Dendritic cell treated with granulocyte-macrophage colony-stimulating factor and Interleukin-4, amounts not matched to agents 40 ng/mL and 50 ng/mL, for 4 days (primary cell): ENCODE measurements around the gene PCSK6.

ENCODE experiments used
- H3K27ac Mint-ChIP-seq: one replicate; pipeline ENCODE4 v1.8.0; 2022; ENCODE audit warnings: mild to moderate bottlenecking, mixed read lengths
- H3K27me3 Mint-ChIP-seq: one replicate; pipeline ENCODE4 v1.8.0; 2022; ENCODE audit warnings: mild to moderate bottlenecking, mixed read lengths
- H3K36me3 Mint-ChIP-seq: one replicate; pipeline ENCODE4 v1.8.0; 2022; ENCODE audit warnings: low read depth, mixed read lengths
- H3K4me1 Mint-ChIP-seq: one replicate; pipeline ENCODE4 v1.8.0; 2022; ENCODE audit warnings: low read depth, mixed read lengths
- H3K4me3 Mint-ChIP-seq: one replicate; pipeline ENCODE4 v1.8.0; 2022; ENCODE audit warnings: mild to moderate bottlenecking, moderate library complexity, mixed read lengths
- H3K9me3 Mint-ChIP-seq: one replicate; pipeline ENCODE4 v1.8.0; 2022; ENCODE audit warnings: mixed read lengths
- intact Hi-C: fragments of 100-400 bp; cut with micrococcal nuclease; formaldehyde crosslinking; loops from one replicate; pipeline ENCODE4 v1.15.0; 2022

The PCSK6 gene

GRCh38 chr15:101391981-101392640, 97.4 kb downstream of the PCSK6 start:
- H3K4me3 Mint-ChIP-seq = no peak overlapping the region
- H3K36me3 Mint-ChIP-seq = no peaks in the 10 kb centered on the region
- H3K9me3 Mint-ChIP-seq = no peaks in the 10 kb centered on the region
- H3K4me1 Mint-ChIP-seq = no peaks in the 10 kb centered on the region
- intact Hi-C loops = no loop called here
- no peak overlapping the region for H3K27ac Mint-ChIP-seq
- H3K27me3 Mint-ChIP-seq = peaks cover 12% of the 10 kb centered on the region

GRCh38 chr15:101391431-101391830, 98.1 kb downstream of the PCSK6 start:
- Mint-ChIP-seq H3K9me3 (no peaks in the 10 kb centered on the region), H3K27me3 (peaks cover 5% of the 10 kb centered on the region), H3K27ac (no peak overlapping the region), H3K36me3 (no peaks in the 10 kb centered on the region), H3K4me1 (no peaks in the 10 kb centered on the region), H3K4me3 (no peak overlapping the region)
- intact Hi-C loops = no loop called here

GRCh38 chr15:101390462-101390861, 99.0 kb downstream of the PCSK6 start:
- no peaks in the 10 kb centered on the region for H3K36me3 Mint-ChIP-seq
- no peaks in the 10 kb centered on the region for H3K4me1 Mint-ChIP-seq
- intact Hi-C loops = no loop called here
- H3K4me3 Mint-ChIP-seq = no peak overlapping the region
- H3K27me3 Mint-ChIP-seq = peaks cover 2% of the 10 kb centered on the region
- no peak overlapping the region for H3K27ac Mint-ChIP-seq
- H3K9me3 Mint-ChIP-seq = no peaks in the 10 kb centered on the region

GRCh38 chr15:101390060-101390459, 99.4 kb downstream of the PCSK6 start:
- intact Hi-C loops = no loop called here
- no peak overlapping the region for H3K27ac Mint-ChIP-seq
- no peak overlapping the region for H3K4me3 Mint-ChIP-seq
- H3K27me3 Mint-ChIP-seq = peaks cover 2% of the 10 kb centered on the region
- H3K4me1 Mint-ChIP-seq = no peaks in the 10 kb centered on the region
- no peaks in the 10 kb centered on the region for H3K9me3 Mint-ChIP-seq
- H3K36me3 Mint-ChIP-seq = no peaks in the 10 kb centered on the region

- H3K36me3 Mint-ChIP-seq = no peaks in the 10 kb centered on the region
- no peaks in the 10 kb centered on the region for H3K9me3 Mint-ChIP-seq
- H3K4me1 Mint-ChIP-seq = no peaks in the 10 kb centered on the region
- H3K27ac Mint-ChIP-seq = no peak overlapping the region
- peaks cover 2% of the 10 kb centered on the region for H3K27me3 Mint-ChIP-seq
- no peak overlapping the region for H3K4me3 Mint-ChIP-seq
- intact Hi-C loops = no loop called here
Measured at GRCh38 chr15:101389362-101389761, 100.1 kb downstream of the PCSK6 start.

GRCh38 chr15:101388046-101388445, 101.5 kb downstream of the PCSK6 start:
- intact Hi-C loops = no loop called here
- H3K4me3 Mint-ChIP-seq = no peak overlapping the region

GRCh38 chr15:101387574-101387973, 101.9 kb downstream of the PCSK6 start:
- Mint-ChIP-seq H3K27ac (no peak overlapping the region), H3K9me3 (no peaks in the 10 kb centered on the region), H3K36me3 (no peaks in the 10 kb centered on the region)

More at GRCh38 chr15:101388046-101388445, 101.5 kb downstream of the PCSK6 start:
- Mint-ChIP-seq H3K36me3 (no peaks in the 10 kb centered on the region), H3K27ac (no peak overlapping the region), H3K4me1 (no peaks in the 10 kb centered on the region), H3K9me3 (no peaks in the 10 kb centered on the region), H3K27me3 (peaks cover 1% of the 10 kb centered on the region)

GRCh38 chr15:101386967-101387366, 102.5 kb downstream of the PCSK6 start:
- H3K27me3 Mint-ChIP-seq = peaks cover 1% of the 10 kb centered on the region
- peaks cover under 1% of the 10 kb centered on the region for H3K4me1 Mint-ChIP-seq
- intact Hi-C loops = no loop called here
- no peak overlapping the region for H3K4me3 Mint-ChIP-seq
- H3K36me3 Mint-ChIP-seq = no peaks in the 10 kb centered on the region
- no peaks in the 10 kb centered on the region for H3K9me3 Mint-ChIP-seq
- no peak overlapping the region for H3K27ac Mint-ChIP-seq

More at GRCh38 chr15:101387574-101387973, 101.9 kb downstream of the PCSK6 start:
- intact Hi-C loops = no loop called here
- H3K4me1 Mint-ChIP-seq = no peaks in the 10 kb centered on the region
- no peak overlapping the region for H3K4me3 Mint-ChIP-seq
- H3K27me3 Mint-ChIP-seq = peaks cover 1% of the 10 kb centered on the region

- Mint-ChIP-seq H3K36me3 (no peaks in the 10 kb centered on the region), H3K27ac (no peak overlapping the region), H3K27me3 (no peaks in the 10 kb centered on the region), H3K4me3 (no peak overlapping the region), H3K4me1 (peaks cover 8% of the 10 kb centered on the region), H3K9me3 (no peaks in the 10 kb centered on the region)
- intact Hi-C loops = no loop called here
Measured at GRCh38 chr15:101386006-101386405, 103.5 kb downstream of the PCSK6 start.

- H3K4me1 Mint-ChIP-seq = peaks cover 8% of the 10 kb centered on the region
Measured at GRCh38 chr15:101384276-101384675, 105.2 kb downstream of the PCSK6 start.

GRCh38 chr15:101382544-101382943, 107.0 kb downstream of the PCSK6 start:
- peaks cover 8% of the 10 kb centered on the region for H3K4me1 Mint-ChIP-seq
- intact Hi-C loops = no loop called here
- no peak overlapping the region for H3K27ac Mint-ChIP-seq
- no peaks in the 10 kb centered on the region for H3K36me3 Mint-ChIP-seq
- no peaks in the 10 kb centered on the region for H3K27me3 Mint-ChIP-seq
- no peaks in the 10 kb centered on the region for H3K9me3 Mint-ChIP-seq
- no peak overlapping the region for H3K4me3 Mint-ChIP-seq

More at GRCh38 chr15:101384276-101384675, 105.2 kb downstream of the PCSK6 start:
- intact Hi-C loops = no loop called here
- Mint-ChIP-seq H3K27me3 (no peaks in the 10 kb centered on the region), H3K36me3 (no peaks in the 10 kb centered on the region), H3K4me3 (no peak overlapping the region), H3K27ac (no peak overlapping the region), H3K9me3 (no peaks in the 10 kb centered on the region)

- peaks cover 8% of the 10 kb centered on the region for H3K4me1 Mint-ChIP-seq
- intact Hi-C loops = no loop called here
- no peaks in the 10 kb centered on the region for H3K9me3 Mint-ChIP-seq
- no peaks in the 10 kb centered on the region for H3K27me3 Mint-ChIP-seq
- no peak overlapping the region for H3K27ac Mint-ChIP-seq
- H3K36me3 Mint-ChIP-seq = no peaks in the 10 kb centered on the region
- no peak overlapping the region for H3K4me3 Mint-ChIP-seq
Measured at GRCh38 chr15:101381671-101382212, 107.8 kb downstream of the PCSK6 start.

GRCh38 chr15:101380146-101380545, 109.4 kb downstream of the PCSK6 start:
- Mint-ChIP-seq H3K27ac (no peak overlapping the region), H3K27me3 (no peaks in the 10 kb centered on the region), H3K4me1 (peaks cover 8% of the 10 kb centered on the region), H3K4me3 (no peak overlapping the region), H3K9me3 (no peaks in the 10 kb centered on the region), H3K36me3 (no peaks in the 10 kb centered on the region)
- intact Hi-C loops = no loop called here

GRCh38 chr15:101379647-101380046, 109.9 kb downstream of the PCSK6 start:
- intact Hi-C loops = no loop called here
- H3K27ac Mint-ChIP-seq = no peak overlapping the region
- H3K36me3 Mint-ChIP-seq = no peaks in the 10 kb centered on the region
- H3K4me1 Mint-ChIP-seq = peaks cover 8% of the 10 kb centered on the region
- H3K4me3 Mint-ChIP-seq = no peak overlapping the region
- H3K27me3 Mint-ChIP-seq = no peaks in the 10 kb centered on the region
- no peaks in the 10 kb centered on the region for H3K9me3 Mint-ChIP-seq

- Mint-ChIP-seq H3K36me3 (no peaks in the 10 kb centered on the region), H3K27ac (no peak overlapping the region), H3K27me3 (peaks cover 5% of the 10 kb centered on the region), H3K4me3 (no peak overlapping the region), H3K4me1 (peaks cover 8% of the 10 kb centered on the region), H3K9me3 (no peaks in the 10 kb centered on the region)
- intact Hi-C loops = no loop called here
Measured at GRCh38 chr15:101378879-101379278, 110.6 kb downstream of the PCSK6 start.
